ENCODE results near the gene ACACB. TPM values are rescaled to one million over a fixed set of nuclear protein-coding genes. Genes with fewer than 3 reads are reported as not detected.
"Not testable (repeated sequence)": the region's sequence is repeated elsewhere in the genome, so short reads cannot be mapped to it uniquely, and the experiment has no call there.

Gene ACACB
- total RNA-seq, 1 experiment from 2014 or later = 21.7 TPM

DNA sequence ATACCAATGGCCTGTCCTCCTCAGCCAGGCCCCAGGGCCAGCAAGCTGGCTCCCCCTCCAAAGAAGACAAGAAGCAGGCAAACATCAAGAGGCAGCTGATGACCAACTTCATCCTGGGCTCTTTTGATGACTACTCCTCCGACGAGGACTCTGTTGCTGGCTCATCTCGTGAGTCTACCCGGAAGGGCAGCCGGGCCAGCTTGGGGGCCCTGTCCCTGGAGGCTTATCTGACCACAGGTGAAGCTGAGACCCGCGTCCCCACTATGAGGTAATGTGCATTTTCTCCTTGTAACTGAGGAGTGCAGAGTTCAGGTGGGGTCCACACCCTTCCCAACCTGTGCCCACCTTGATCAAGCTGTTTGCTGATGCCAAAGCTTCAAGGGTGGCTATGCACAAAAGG, 23.4 kb downstream of the ACACB start:
- POLR2A ChIA-PET (ENCODE audit: unreplicated experiment) = no interaction called here
- H3K4me1 ChIP-seq (ENCODE audit: insufficient read depth, low read length) = no peaks in the 10 kb centered on the region
- no peaks in the 10 kb centered on the region for H4K20me1 ChIP-seq (ENCODE audit: low read length)
- no peak overlapping the region for H3K4me2 ChIP-seq (ENCODE audit: low read length)
- no peak for ATAC-seq
- H3K9ac ChIP-seq (ENCODE audit: low read length) = no peak overlapping the region
- H3K79me2 ChIP-seq (ENCODE audit: low read length) = no peaks in the 10 kb centered on the region
- H3K9me3 ChIP-seq (ENCODE audit: low read length) = no peaks in the 10 kb centered on the region
- no peak overlapping the region for H3K27ac ChIP-seq (ENCODE audit: low read length)
- no peak for DNase-seq
- H3K4me3 ChIP-seq (ENCODE audit: low read length) = no peak overlapping the region
- no peaks in the 10 kb centered on the region for H3F3A ChIP-seq (ENCODE audit: low read length, unreplicated experiment)
- BruUV-seq (replicated peaks) = no TSS peak
- H2AFZ ChIP-seq (ENCODE audit: low read length) = no peak overlapping the region
- H3K9me2 ChIP-seq (replicated peaks; ENCODE audit: low read length) = no peaks in the 10 kb centered on the region
- TF ChIP-seq, protein P1, sequence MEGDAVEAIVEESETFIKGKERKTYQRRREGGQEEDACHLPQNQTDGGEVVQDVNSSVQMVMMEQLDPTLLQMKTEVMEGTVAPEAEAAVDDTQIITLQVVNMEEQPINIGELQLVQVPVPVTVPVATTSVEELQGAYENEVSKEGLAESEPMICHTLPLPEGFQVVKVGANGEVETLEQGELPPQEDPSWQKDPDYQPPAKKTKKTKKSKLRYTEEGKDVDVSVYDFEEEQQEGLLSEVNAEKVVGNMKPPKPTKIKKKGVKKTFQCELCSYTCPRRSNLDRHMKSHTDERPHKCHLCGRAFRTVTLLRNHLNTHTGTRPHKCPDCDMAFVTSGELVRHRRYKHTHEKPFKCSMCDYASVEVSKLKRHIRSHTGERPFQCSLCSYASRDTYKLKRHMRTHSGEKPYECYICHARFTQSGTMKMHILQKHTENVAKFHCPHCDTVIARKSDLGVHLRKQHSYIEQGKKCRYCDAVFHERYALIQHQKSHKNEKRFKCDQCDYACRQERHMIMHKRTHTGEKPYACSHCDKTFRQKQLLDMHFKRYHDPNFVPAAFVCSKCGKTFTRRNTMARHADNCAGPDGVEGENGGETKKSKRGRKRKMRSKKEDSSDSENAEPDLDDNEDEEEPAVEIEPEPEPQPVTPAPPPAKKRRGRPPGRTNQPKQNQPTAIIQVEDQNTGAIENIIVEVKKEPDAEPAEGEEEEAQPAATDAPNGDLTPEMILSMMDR (conservative IDR thresholded peaks at IDR 0.05; ENCODE audit: low read depth, low read length) = no peak
- TF ChIP-seq EZH2 (IDR thresholded peaks at IDR 0.05; ENCODE audit: low read length, unreplicated experiment) (no peak), EZH2phosphoT487 (IDR thresholded peaks at IDR 0.05; ENCODE audit: borderline replicate concordance, low read length) (no peak)
- CTCF ChIA-PET = no interaction called here
- no peaks in the 10 kb centered on the region for H3K36me3 ChIP-seq (ENCODE audit: low read depth, low read length)
- intact Hi-C loops (cut with micrococcal nuclease) = no loop called here
- no peaks in the 10 kb centered on the region for H3K27me3 ChIP-seq (ENCODE audit: low read length)

DNA sequence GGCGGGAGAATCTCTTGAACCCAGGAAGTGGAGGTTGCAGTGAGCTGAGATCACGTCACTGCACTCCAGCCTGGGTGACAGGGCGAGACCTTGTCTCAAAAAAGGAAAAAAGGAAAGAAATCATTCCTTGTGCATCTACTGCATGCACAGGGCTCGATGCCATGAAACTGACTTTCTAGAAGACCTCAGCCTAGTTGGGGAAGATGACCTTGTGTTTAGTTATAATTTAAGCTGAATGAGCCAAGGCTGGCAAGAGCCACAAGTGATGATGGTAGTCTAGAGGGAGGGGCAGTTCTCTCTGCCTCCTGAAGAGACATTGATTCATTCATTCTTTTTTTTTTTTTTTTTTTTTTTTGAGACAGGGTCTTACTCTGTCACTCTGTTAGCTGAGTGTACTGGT, 24.2 kb downstream of the ACACB start:
- ATAC-seq (no peak), DNase-seq (no peak)
- Histone ChIP-seq H3K9ac (ENCODE audit: low read length) (no peak overlapping the region), H3K27ac (ENCODE audit: low read length) (no peak overlapping the region), H3K9me2 (replicated peaks; ENCODE audit: low read length) (no peaks in the 10 kb centered on the region), H3K4me3 (ENCODE audit: low read length) (no peak overlapping the region), H3K4me1 (ENCODE audit: insufficient read depth, low read length) (no peaks in the 10 kb centered on the region), H3K36me3 (ENCODE audit: low read depth, low read length) (no peaks in the 10 kb centered on the region), H3K9me3 (ENCODE audit: low read length) (no peaks in the 10 kb centered on the region), H3K79me2 (ENCODE audit: low read length) (no peaks in the 10 kb centered on the region), H3K4me2 (ENCODE audit: low read length) (no peak overlapping the region), H2AFZ (ENCODE audit: low read length) (no peak overlapping the region), H4K20me1 (ENCODE audit: low read length) (no peaks in the 10 kb centered on the region), H3F3A (ENCODE audit: low read length, unreplicated experiment) (no peaks in the 10 kb centered on the region), H3K27me3 (ENCODE audit: low read length) (no peaks in the 10 kb centered on the region)
- TF ChIP-seq EZH2phosphoT487 (IDR thresholded peaks at IDR 0.05; ENCODE audit: borderline replicate concordance, low read length) (no peak), EZH2 (IDR thresholded peaks at IDR 0.05; ENCODE audit: low read length, unreplicated experiment) (no peak)
- TF ChIP-seq, protein P1 (conservative IDR thresholded peaks at IDR 0.05; ENCODE audit: low read depth, low read length) = no peak
- ChIA-PET POLR2A (ENCODE audit: unreplicated experiment) (no interaction called here), CTCF (no interaction called here)
- intact Hi-C loops (cut with micrococcal nuclease) = no loop called here
- BruUV-seq (replicated peaks) = no TSS peak

DNA sequence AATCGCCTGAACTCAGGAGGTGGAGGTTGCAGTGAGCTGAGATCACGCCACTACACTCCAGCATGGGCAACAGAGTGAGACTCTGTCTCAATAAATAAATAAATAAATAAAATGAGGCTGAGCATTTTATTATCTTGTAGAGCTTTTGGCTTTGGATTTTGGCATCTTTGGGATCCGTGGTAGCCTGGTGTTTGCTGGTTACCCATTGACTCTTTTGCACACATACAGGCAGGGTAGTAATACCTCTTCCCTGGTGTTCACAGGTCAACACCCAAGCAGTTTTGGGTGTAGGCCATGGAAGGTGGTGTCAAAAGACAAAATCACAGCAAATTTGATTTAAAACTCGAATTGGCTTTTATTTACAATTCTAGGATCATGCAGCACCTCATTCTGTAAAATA, 27.8 kb downstream of the ACACB start:
- Histone ChIP-seq H3K9me2 (replicated peaks; ENCODE audit: low read length) (no peaks in the 10 kb centered on the region), H3K9me3 (ENCODE audit: low read length) (no peaks in the 10 kb centered on the region), H3K36me3 (ENCODE audit: low read depth, low read length) (no peaks in the 10 kb centered on the region), H3K4me1 (ENCODE audit: insufficient read depth, low read length) (peaks cover 8% of the 10 kb centered on the region; the same call in 1 of the 2 replicates), H3K9ac (ENCODE audit: low read length) (no peak overlapping the region), H4K20me1 (ENCODE audit: low read length) (no peaks in the 10 kb centered on the region), H2AFZ (ENCODE audit: low read length) (no peak overlapping the region), H3K27ac (ENCODE audit: low read length) (no peak overlapping the region), H3K79me2 (ENCODE audit: low read length) (no peaks in the 10 kb centered on the region), H3K4me2 (ENCODE audit: low read length) (no peak overlapping the region), H3K4me3 (ENCODE audit: low read length) (no peak overlapping the region), H3K27me3 (ENCODE audit: low read length) (no peaks in the 10 kb centered on the region), H3F3A (ENCODE audit: low read length, unreplicated experiment) (no peaks in the 10 kb centered on the region)
- CTCF ChIA-PET = interaction anchor here (0.6 kb wide), 1 partner anchor 10 kb away, joined by 3 read pairs; no protein-coding TSS in a partner anchor
- no TSS peak for BruUV-seq (replicated peaks)
- no peak for DNase-seq
- no peak for ATAC-seq
- no peak for TF ChIP-seq EZH2phosphoT487 (IDR thresholded peaks at IDR 0.05; ENCODE audit: borderline replicate concordance, low read length)
- POLR2A ChIA-PET (ENCODE audit: unreplicated experiment) = no interaction called here
- intact Hi-C loops (cut with micrococcal nuclease) = no loop called here

DNA sequence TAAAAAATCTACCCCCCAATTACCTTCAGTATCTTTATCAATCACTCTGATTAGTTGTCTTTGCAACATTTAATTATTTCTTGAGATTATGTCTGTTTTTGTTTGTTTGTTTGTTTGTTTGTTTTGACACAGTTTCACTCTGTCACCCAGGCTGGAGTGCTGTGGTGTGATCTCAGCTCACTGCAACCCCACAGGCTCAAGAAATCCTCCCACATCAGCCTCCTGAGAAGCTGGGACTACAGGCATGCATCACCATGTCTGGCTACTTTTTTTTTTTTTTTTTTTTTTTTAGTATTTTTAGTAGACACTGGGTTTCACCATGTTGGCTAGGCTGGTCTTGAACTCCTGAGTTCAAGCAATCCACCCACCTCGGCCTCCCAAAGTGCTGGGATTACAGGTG, 30.7 kb downstream of the ACACB start:
- intact Hi-C loops (cut with micrococcal nuclease); H2AFZ ChIP-seq (ENCODE audit: low read length); H3K9me3 ChIP-seq (ENCODE audit: low read length); H3K9ac ChIP-seq (ENCODE audit: low read length); BruUV-seq (replicated peaks); H3K4me1 ChIP-seq (ENCODE audit: insufficient read depth, low read length); H4K20me1 ChIP-seq (ENCODE audit: low read length); H3K27ac ChIP-seq (ENCODE audit: low read length); H3K4me3 ChIP-seq (ENCODE audit: low read length); H3F3A ChIP-seq (ENCODE audit: low read length, unreplicated experiment); CTCF ChIA-PET; H3K36me3 ChIP-seq (ENCODE audit: low read depth, low read length); H3K27me3 ChIP-seq (ENCODE audit: low read length); H3K79me2 ChIP-seq (ENCODE audit: low read length); DNase-seq; ATAC-seq; H3K4me2 ChIP-seq (ENCODE audit: low read length); H3K9me2 ChIP-seq (replicated peaks; ENCODE audit: low read length): not testable (repeated sequence)
- POLR2A ChIA-PET (ENCODE audit: unreplicated experiment) = interaction anchor here (0.5 kb wide), 1 partner anchor 35 kb away, joined by 3 read pairs; no protein-coding TSS in a partner anchor
